ENCODE data around the gene GPR137B. TPM values are rescaled to one million over a fixed set of nuclear protein-coding genes. Genes with fewer than 3 reads are reported as not detected.

Gene GPR137B
- total RNA-seq, 1 experiment from 2014 or later, result 26.8 TPM

- no peak overlapping the region for H3K9ac ChIP-seq (ENCODE audit: low read length)
- H3K4me2 ChIP-seq (ENCODE audit: low read depth, low read length, poor library complexity, severe bottlenecking), result no peak overlapping the region
- H3K36me3 ChIP-seq (ENCODE audit: insufficient read depth, low read length), result no peaks in the 10 kb centered on the region
- H3K4me1 ChIP-seq (ENCODE audit: low read length), result no peaks in the 10 kb centered on the region
- H3K9me2 ChIP-seq (replicated peaks; ENCODE audit: insufficient read depth, low read length), result no peaks in the 10 kb centered on the region
- H4K20me1 ChIP-seq (ENCODE audit: insufficient read depth, low read depth, low read length), result no peaks in the 10 kb centered on the region
- no peak for DNase-seq
- H3K27me3 ChIP-seq (ENCODE audit: low read length), result no peaks in the 10 kb centered on the region
- H3K9me3 ChIP-seq (ENCODE audit: low read length), result no peaks in the 10 kb centered on the region
- no peaks in the 10 kb centered on the region for H3K79me2 ChIP-seq (ENCODE audit: low read length)
- H3K27ac ChIP-seq (ENCODE audit: low read length), result no peak overlapping the region
- no peak overlapping the region for H2AFZ ChIP-seq (ENCODE audit: low read length)
- H3K4me3 ChIP-seq (ENCODE audit: low read length), result no peak overlapping the region
Measured at GRCh38 chr1:236235116-236235515, 92.8 kb downstream of the GPR137B start.

GRCh38 chr1:236239092-236239585, 96.8 kb downstream of the GPR137B start:
- Histone ChIP-seq H3K36me3 (ENCODE audit: insufficient read depth, low read length) (no peaks in the 10 kb centered on the region), H3K27ac (ENCODE audit: low read length) (no peak overlapping the region), H3K9me3 (ENCODE audit: low read length) (no peaks in the 10 kb centered on the region), H3K79me2 (ENCODE audit: low read length) (no peaks in the 10 kb centered on the region), H3K27me3 (ENCODE audit: low read length) (no peaks in the 10 kb centered on the region), H3K4me2 (ENCODE audit: low read depth, low read length, poor library complexity, severe bottlenecking) (no peak overlapping the region), H3K9me2 (replicated peaks; ENCODE audit: insufficient read depth, low read length) (no peaks in the 10 kb centered on the region), H2AFZ (ENCODE audit: low read length) (no peak overlapping the region), H3K4me1 (ENCODE audit: low read length) (no peaks in the 10 kb centered on the region), H4K20me1 (ENCODE audit: insufficient read depth, low read depth, low read length) (no peaks in the 10 kb centered on the region), H3K4me3 (ENCODE audit: low read length) (no peak overlapping the region), H3K9ac (ENCODE audit: low read length) (no peak overlapping the region)
- no peak for DNase-seq

- Histone ChIP-seq H3K9me3 (ENCODE audit: low read length) (no peaks in the 10 kb centered on the region), H3K4me2 (ENCODE audit: low read depth, low read length, poor library complexity, severe bottlenecking) (no peak overlapping the region), H4K20me1 (ENCODE audit: insufficient read depth, low read depth, low read length) (no peaks in the 10 kb centered on the region), H3K9ac (ENCODE audit: low read length) (no peak overlapping the region), H2AFZ (ENCODE audit: low read length) (no peak overlapping the region), H3K27me3 (ENCODE audit: low read length) (no peaks in the 10 kb centered on the region), H3K9me2 (replicated peaks; ENCODE audit: insufficient read depth, low read length) (no peaks in the 10 kb centered on the region), H3K4me3 (ENCODE audit: low read length) (no peak overlapping the region), H3K36me3 (ENCODE audit: insufficient read depth, low read length) (no peaks in the 10 kb centered on the region), H3K27ac (ENCODE audit: low read length) (no peak overlapping the region), H3K4me1 (ENCODE audit: low read length) (no peaks in the 10 kb centered on the region), H3K79me2 (ENCODE audit: low read length) (no peaks in the 10 kb centered on the region)
- no peak for DNase-seq
Measured at GRCh38 chr1:236240675-236241074, 98.3 kb downstream of the GPR137B start.

DNA sequence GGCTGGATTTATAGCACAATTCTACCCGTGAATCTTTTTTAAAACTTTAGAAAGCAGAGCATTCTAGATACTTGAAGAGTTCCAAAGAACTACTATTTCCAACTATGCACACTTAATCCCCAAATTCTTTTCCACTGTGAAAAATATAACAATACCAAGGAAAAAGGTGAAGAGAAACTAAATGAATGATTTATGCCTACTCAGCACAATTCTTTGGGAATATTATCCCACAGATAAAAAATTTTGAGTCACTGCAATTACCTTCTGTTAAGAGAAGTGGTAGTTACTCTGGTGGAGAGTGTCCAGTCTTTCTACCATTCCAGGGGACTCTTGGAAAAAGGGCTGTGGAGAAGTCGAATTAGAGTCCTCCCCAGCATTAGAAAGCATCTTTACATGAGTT, 100.2 kb downstream of the GPR137B start:
- Histone ChIP-seq H4K20me1 (ENCODE audit: insufficient read depth, low read depth, low read length) (no peaks in the 10 kb centered on the region), H3K4me3 (ENCODE audit: low read length) (no peak overlapping the region), H3K4me1 (ENCODE audit: low read length) (no peaks in the 10 kb centered on the region), H3K9me2 (replicated peaks; ENCODE audit: insufficient read depth, low read length) (no peaks in the 10 kb centered on the region), H2AFZ (ENCODE audit: low read length) (no peak overlapping the region), H3K27me3 (ENCODE audit: low read length) (no peaks in the 10 kb centered on the region), H3K4me2 (ENCODE audit: low read depth, low read length, poor library complexity, severe bottlenecking) (no peak overlapping the region), H3K79me2 (ENCODE audit: low read length) (no peaks in the 10 kb centered on the region), H3K36me3 (ENCODE audit: insufficient read depth, low read length) (no peaks in the 10 kb centered on the region), H3K9ac (ENCODE audit: low read length) (no peak overlapping the region), H3K9me3 (ENCODE audit: low read length) (no peaks in the 10 kb centered on the region), H3K27ac (ENCODE audit: low read length) (no peak overlapping the region)
- DNase-seq, result no peak

DNA sequence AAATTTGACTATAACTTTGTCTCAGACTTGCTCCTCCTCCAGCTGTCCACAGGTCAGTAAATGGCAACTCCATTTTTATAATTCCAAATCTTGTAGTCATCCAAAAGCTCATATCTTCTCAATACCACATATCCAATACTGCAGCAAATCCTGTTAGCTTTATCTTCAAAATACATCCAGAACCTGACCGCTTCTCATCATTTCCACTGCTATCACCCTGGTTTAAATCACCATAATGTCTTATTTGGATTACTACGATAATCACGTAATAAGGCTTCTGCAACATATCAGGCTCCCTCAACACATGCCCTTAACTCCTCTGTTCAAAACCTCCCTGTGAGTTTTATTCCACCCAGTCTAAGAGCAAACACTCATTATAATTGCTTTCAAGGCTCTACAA, 104.9 kb downstream of the GPR137B start:
- H3K9me3 ChIP-seq (ENCODE audit: low read length), result no peaks in the 10 kb centered on the region
- H3K27ac ChIP-seq (ENCODE audit: low read length), result no peak overlapping the region
- no peaks in the 10 kb centered on the region for H3K9me2 ChIP-seq (replicated peaks; ENCODE audit: insufficient read depth, low read length)
- H3K79me2 ChIP-seq (ENCODE audit: low read length), result no peaks in the 10 kb centered on the region
- H3K4me3 ChIP-seq (ENCODE audit: low read length), result no peak overlapping the region
- no peaks in the 10 kb centered on the region for H4K20me1 ChIP-seq (ENCODE audit: insufficient read depth, low read depth, low read length)
- H3K9ac ChIP-seq (ENCODE audit: low read length), result no peak overlapping the region
- no peak overlapping the region for H3K4me2 ChIP-seq (ENCODE audit: low read depth, low read length, poor library complexity, severe bottlenecking)
- no peaks in the 10 kb centered on the region for H3K4me1 ChIP-seq (ENCODE audit: low read length)
- H2AFZ ChIP-seq (ENCODE audit: low read length), result no peak overlapping the region
- no peaks in the 10 kb centered on the region for H3K27me3 ChIP-seq (ENCODE audit: low read length)
- DNase-seq, result no peak
- no peaks in the 10 kb centered on the region for H3K36me3 ChIP-seq (ENCODE audit: insufficient read depth, low read length)

GRCh38 chr1:236251587-236251986, 109.2 kb downstream of the GPR137B start:
- H3K36me3 ChIP-seq (ENCODE audit: insufficient read depth, low read length), result no peaks in the 10 kb centered on the region
- H3K27me3 ChIP-seq (ENCODE audit: low read length), result no peaks in the 10 kb centered on the region
- no peaks in the 10 kb centered on the region for H4K20me1 ChIP-seq (ENCODE audit: insufficient read depth, low read depth, low read length)
- no peaks in the 10 kb centered on the region for H3K9me2 ChIP-seq (replicated peaks; ENCODE audit: insufficient read depth, low read length)
- DNase-seq, result no peak
- H2AFZ ChIP-seq (ENCODE audit: low read length), result no peak overlapping the region
- H3K4me3 ChIP-seq (ENCODE audit: low read length), result no peak overlapping the region
- no peaks in the 10 kb centered on the region for H3K9me3 ChIP-seq (ENCODE audit: low read length)
- no peak overlapping the region for H3K4me2 ChIP-seq (ENCODE audit: low read depth, low read length, poor library complexity, severe bottlenecking)
- H3K79me2 ChIP-seq (ENCODE audit: low read length), result no peaks in the 10 kb centered on the region
- no peaks in the 10 kb centered on the region for H3K4me1 ChIP-seq (ENCODE audit: low read length)
- no peak overlapping the region for H3K9ac ChIP-seq (ENCODE audit: low read length)
- no peak overlapping the region for H3K27ac ChIP-seq (ENCODE audit: low read length)

DNA sequence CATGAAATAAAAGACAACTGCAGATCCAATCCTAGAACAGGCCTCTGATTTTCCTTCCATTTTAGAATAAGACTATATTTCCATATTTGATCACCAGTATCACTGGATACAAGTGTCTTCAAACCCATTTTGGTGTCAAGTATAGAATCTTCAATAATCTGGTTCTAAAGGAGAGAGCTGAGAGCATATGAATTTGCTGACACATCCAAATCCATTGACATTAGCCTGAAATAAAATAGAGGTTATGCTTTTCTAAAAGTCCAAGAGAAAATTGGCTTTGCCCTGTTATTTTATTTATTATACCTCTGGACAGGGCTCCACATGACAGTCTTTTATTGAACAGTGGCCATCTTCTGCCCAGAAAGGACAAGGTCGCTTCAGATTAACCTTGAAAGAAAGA, 110.8 kb downstream of the GPR137B start:
- Histone ChIP-seq H3K79me2 (ENCODE audit: low read length) (no peaks in the 10 kb centered on the region), H3K36me3 (ENCODE audit: insufficient read depth, low read length) (no peaks in the 10 kb centered on the region), H3K9me2 (replicated peaks; ENCODE audit: insufficient read depth, low read length) (no peaks in the 10 kb centered on the region), H4K20me1 (ENCODE audit: insufficient read depth, low read depth, low read length) (no peaks in the 10 kb centered on the region), H3K27ac (ENCODE audit: low read length) (no peak overlapping the region), H3K4me3 (ENCODE audit: low read length) (no peak overlapping the region), H3K9me3 (ENCODE audit: low read length) (no peaks in the 10 kb centered on the region), H2AFZ (ENCODE audit: low read length) (no peak overlapping the region), H3K4me1 (ENCODE audit: low read length) (no peaks in the 10 kb centered on the region), H3K27me3 (ENCODE audit: low read length) (no peaks in the 10 kb centered on the region), H3K4me2 (ENCODE audit: low read depth, low read length, poor library complexity, severe bottlenecking) (no peak overlapping the region), H3K9ac (ENCODE audit: low read length) (no peak overlapping the region)
- DNase-seq, result no peak

DNA sequence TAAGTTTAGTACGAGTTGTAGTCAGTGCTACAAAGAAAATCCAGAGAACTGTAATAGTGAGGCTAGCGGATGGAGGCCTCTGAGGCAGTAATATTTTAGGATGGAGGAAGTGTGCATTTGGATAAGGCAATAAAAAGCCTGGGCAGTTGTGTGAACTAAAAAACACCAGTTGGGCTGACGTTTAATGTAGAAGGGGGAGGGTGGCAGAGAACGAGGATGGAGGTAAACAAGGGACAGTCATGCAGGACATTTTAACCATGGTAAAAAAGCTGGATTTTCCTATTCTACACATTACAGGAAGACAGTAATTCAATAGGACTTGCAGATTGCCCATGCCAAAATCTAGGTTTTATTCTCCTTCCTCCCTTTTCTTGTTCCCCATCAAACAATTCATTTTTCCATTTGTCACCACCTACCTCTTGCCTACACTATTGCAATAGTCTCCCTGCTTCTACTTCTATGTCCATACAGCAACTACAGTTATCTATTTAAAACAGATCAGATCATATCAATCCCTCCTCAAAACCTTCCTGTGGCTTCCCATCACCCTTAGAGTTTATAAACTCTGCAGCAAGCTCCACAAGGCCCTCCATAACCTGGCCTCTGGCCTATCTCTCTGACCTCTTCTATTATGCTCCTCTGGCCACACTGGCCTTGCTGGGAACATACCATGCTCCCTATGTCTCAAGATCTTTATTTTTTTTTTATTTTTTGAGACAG, 111.7 kb downstream of the GPR137B start:
- Histone ChIP-seq H4K20me1 (ENCODE audit: insufficient read depth, low read depth, low read length) (no peaks in the 10 kb centered on the region), H3K9me3 (ENCODE audit: low read length) (no peaks in the 10 kb centered on the region), H3K36me3 (ENCODE audit: insufficient read depth, low read length) (no peaks in the 10 kb centered on the region), H3K4me1 (ENCODE audit: low read length) (no peaks in the 10 kb centered on the region), H2AFZ (ENCODE audit: low read length) (no peak overlapping the region), H3K27ac (ENCODE audit: low read length) (no peak overlapping the region), H3K9ac (ENCODE audit: low read length) (no peak overlapping the region), H3K4me2 (ENCODE audit: low read depth, low read length, poor library complexity, severe bottlenecking) (no peak overlapping the region), H3K9me2 (replicated peaks; ENCODE audit: insufficient read depth, low read length) (no peaks in the 10 kb centered on the region), H3K27me3 (ENCODE audit: low read length) (no peaks in the 10 kb centered on the region), H3K4me3 (ENCODE audit: low read length) (no peak overlapping the region), H3K79me2 (ENCODE audit: low read length) (no peaks in the 10 kb centered on the region)
- no peak for DNase-seq

Measured in Karpas-422 (cell line).